ENCODE measurements around the gene PRND. TPM values are rescaled to one million over a fixed set of nuclear protein-coding genes. Genes with fewer than 3 reads are reported as not detected.

Gene PRND
- total and polyA plus RNA-seq, 2 of the 13 experiments (the other 11 are each of a cell fraction or from before 2014, with no cell fraction given): not detected

GRCh38 chr20:4710106-4710475 is 11.6 kb upstream of the PRND start (continued):
- TF ChIP-seq DZIP1 (CRISPR knock-in tag; IDR thresholded peaks at IDR 0.05) (no peak), SAP130 (CRISPR knock-in tag; IDR thresholded peaks at IDR 0.05; ENCODE audit: low read depth) (no peak), DNMT3B (CRISPR knock-in tag; conservative IDR thresholded peaks at IDR 0.05) (no peak), HNRNPUL1 (IDR thresholded peaks at IDR 0.05; ENCODE audit: low read depth, low read length) (no peak), THYN1 (CRISPR knock-in tag; IDR thresholded peaks at IDR 0.05; ENCODE audit: borderline replicate concordance, low read depth) (no peak)

GRCh38 chr20:4711511-4711910 is 10.2 kb upstream of the PRND start:
- ChIA-PET CTCF (ENCODE audit: low intra/inter-chr PET ratio, low total read pairs) (no interaction called here), POLR2A (no interaction called here)
- no peaks in the 10 kb centered on the region for H3K79me2 ChIP-seq (ENCODE audit: insufficient read depth, low read length)
- FAIRE-seq (no peak), DNase-seq (ENCODE audit: low spot score) (no peak), ATAC-seq (no peak)
- no peak overlapping the region for H3K4me2 ChIP-seq (ENCODE audit: low read depth, low read length)
- no peak overlapping the region for H3K27ac ChIP-seq (ENCODE audit: extremely low read length, insufficient read depth, low read length)
- no peak overlapping the region for H3K9ac ChIP-seq (ENCODE audit: insufficient read depth, low read depth, low read length)
- no TSS peak for BruUV-seq (replicated peaks)
- WGBS (ENCODE audit: low lambda C conversion rate): 39% methylated on average over 5 of the region's 5 CpGs
- H3K4me3 ChIP-seq (replicated peaks in 1 of 3; ENCODE audit: insufficient read depth in 1 of 3, low read depth in 2 of 3, low read length in 3 of 3): no peak overlapping the region
- peaks cover 0 to 34% of the 10 kb centered on the region in 2 experiments; a peak in 3 of 5 replicates for H3K27me3 ChIP-seq (ENCODE audit: control insufficient read depth in 1 of 2, insufficient read depth in 2 of 2, low read length in 2 of 2)
- H4K20me1 ChIP-seq (ENCODE audit: insufficient read depth, low read length): no peaks in the 10 kb centered on the region
- H3K9me3 ChIP-seq (ENCODE audit: low read length): no peaks in the 10 kb centered on the region
- intact Hi-C loops (cut with micrococcal nuclease; ENCODE audit: unreplicated experiment): no loop called here
- in situ Hi-C loops (cut with HindIII; ENCODE audit: extremely low pct_ligation_motif_present, low pct_unique_long_range_greater_than_20kb): no loop called here
- no peak overlapping the region for H2AFZ ChIP-seq (ENCODE audit: low read length)
- no peaks in the 10 kb centered on the region for H3K4me1 ChIP-seq (ENCODE audit: insufficient read depth, low read length)
- H3K36me3 ChIP-seq (replicated peaks in 1 of 2; ENCODE audit: control insufficient read depth in 1 of 2, insufficient read depth in 2 of 2, low read length in 2 of 2): no peaks in the 10 kb centered on the region
- TF ChIP-seq ZFP36L1 (CRISPR knock-in tag; IDR thresholded peaks at IDR 0.05) (no peak), ZNF800 (CRISPR knock-in tag; IDR thresholded peaks at IDR 0.05) (no peak), GPN1 (CRISPR knock-in tag; IDR thresholded peaks at IDR 0.05; ENCODE audit: borderline replicate concordance) (no peak), SETDB1 (CRISPR knock-in tag; IDR thresholded peaks at IDR 0.05; ENCODE audit: borderline replicate concordance) (no peak), DMAP1 (CRISPR knock-in tag; IDR thresholded peaks at IDR 0.05) (no peak), ZNF891 (CRISPR knock-in tag; IDR thresholded peaks at IDR 0.05) (no peak), POLR2AphosphoS5 (IDR thresholded peaks at IDR 0.05; ENCODE audit: low read depth, low read length) (no peak), MLXIP (CRISPR knock-in tag; IDR thresholded peaks at IDR 0.05; ENCODE audit: borderline replicate concordance) (no peak), BATF2 (CRISPR knock-in tag; IDR thresholded peaks at IDR 0.05) (no peak)

All from HepG2 (cell line).